ENCODE results near the gene UQCRQ. TPM values are rescaled to one million over a fixed set of nuclear protein-coding genes. Genes with fewer than 3 reads are reported as not detected.
A peak's percentile ranks its signal among the peaks of the same experiment; 100 is the strongest.

Gene UQCRQ
- total and polyA plus RNA-seq, 2 of the 13 experiments (the other 11 are each of a cell fraction or from before 2014, with no cell fraction given): 257 to 575 TPM

DNA sequence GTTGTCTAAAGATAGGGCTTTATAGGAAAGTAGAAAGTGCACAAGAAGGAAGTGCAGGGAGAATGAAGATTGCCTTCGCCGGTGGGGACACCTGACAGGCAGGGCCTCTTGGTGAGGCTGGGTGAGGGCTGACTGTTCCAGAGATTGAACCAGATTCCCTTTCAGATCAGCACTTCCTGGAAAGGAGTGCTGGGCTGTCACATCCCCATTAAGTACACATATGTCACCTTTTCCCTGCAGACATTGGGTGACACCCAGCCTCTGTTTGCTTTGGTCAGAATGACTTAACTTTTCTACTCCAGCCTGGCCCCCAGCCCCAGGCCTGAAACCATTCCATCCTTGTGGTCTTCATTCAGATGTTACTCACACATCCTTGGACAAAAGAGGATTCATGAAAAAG, 28.6 kb upstream of the UQCRQ start (continued):
- TF ChIP-seq ZFY (CRISPR knock-in tag; IDR thresholded peaks at IDR 0.05) (peak; percentile 52), AHR (CRISPR knock-in tag; IDR thresholded peaks at IDR 0.05) (no peak; the same call in 1 of the 2 replicates), POGZ (CRISPR knock-in tag; IDR thresholded peaks at IDR 0.05) (no peak), PHF8 (CRISPR knock-in tag; IDR thresholded peaks at IDR 0.05) (peak; percentile 25; the same call in 1 of the 2 replicates), ZNF382 (CRISPR knock-in tag; IDR thresholded peaks at IDR 0.05; ENCODE audit: borderline replicate concordance) (no peak), ZSCAN21 (CRISPR knock-in tag; IDR thresholded peaks at IDR 0.05; ENCODE audit: borderline replicate concordance) (peak; percentile 71), TBL1XR1 (IDR thresholded peaks at IDR 0.05; ENCODE audit: borderline replicate concordance, low read length, partially characterized antibody) (peak; percentile 37), HES4 (CRISPR knock-in tag; IDR thresholded peaks at IDR 0.05; ENCODE audit: borderline replicate concordance) (no peak), ZZZ3 (CRISPR knock-in tag; IDR thresholded peaks at IDR 0.05; ENCODE audit: borderline replicate concordance) (peak; percentile 55; the same call in 1 of the 2 replicates), KDM2A (CRISPR knock-in tag; IDR thresholded peaks at IDR 0.05; ENCODE audit: borderline replicate concordance, low read depth) (peak; percentile 55; the same call in 1 of the 2 replicates), ZNF772 (CRISPR knock-in tag; IDR thresholded peaks at IDR 0.05) (peak; percentile 88), ZNF331 (CRISPR knock-in tag; IDR thresholded peaks at IDR 0.05) (peak; percentile 76), ZMYM3 (CRISPR knock-in tag; IDR thresholded peaks at IDR 0.05) (0 out of 2 replicates have a peak, but pooled peaks have one; percentile 16)
- TF ChIP-seq, protein P1, sequence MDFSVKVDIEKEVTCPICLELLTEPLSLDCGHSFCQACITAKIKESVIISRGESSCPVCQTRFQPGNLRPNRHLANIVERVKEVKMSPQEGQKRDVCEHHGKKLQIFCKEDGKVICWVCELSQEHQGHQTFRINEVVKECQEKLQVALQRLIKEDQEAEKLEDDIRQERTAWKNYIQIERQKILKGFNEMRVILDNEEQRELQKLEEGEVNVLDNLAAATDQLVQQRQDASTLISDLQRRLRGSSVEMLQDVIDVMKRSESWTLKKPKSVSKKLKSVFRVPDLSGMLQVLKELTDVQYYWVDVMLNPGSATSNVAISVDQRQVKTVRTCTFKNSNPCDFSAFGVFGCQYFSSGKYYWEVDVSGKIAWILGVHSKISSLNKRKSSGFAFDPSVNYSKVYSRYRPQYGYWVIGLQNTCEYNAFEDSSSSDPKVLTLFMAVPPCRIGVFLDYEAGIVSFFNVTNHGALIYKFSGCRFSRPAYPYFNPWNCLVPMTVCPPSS (IDR thresholded peaks at IDR 0.05): no peak
- TF ChIP-seq, protein P2, sequence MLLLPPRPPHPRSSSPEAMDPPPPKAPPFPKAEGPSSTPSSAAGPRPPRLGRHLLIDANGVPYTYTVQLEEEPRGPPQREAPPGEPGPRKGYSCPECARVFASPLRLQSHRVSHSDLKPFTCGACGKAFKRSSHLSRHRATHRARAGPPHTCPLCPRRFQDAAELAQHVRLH (CRISPR knock-in tag; IDR thresholded peaks at IDR 0.05; ENCODE audit: borderline replicate concordance, low read depth): no peak; the same call in 1 of the 2 replicates
- TF ChIP-seq, protein P3, sequence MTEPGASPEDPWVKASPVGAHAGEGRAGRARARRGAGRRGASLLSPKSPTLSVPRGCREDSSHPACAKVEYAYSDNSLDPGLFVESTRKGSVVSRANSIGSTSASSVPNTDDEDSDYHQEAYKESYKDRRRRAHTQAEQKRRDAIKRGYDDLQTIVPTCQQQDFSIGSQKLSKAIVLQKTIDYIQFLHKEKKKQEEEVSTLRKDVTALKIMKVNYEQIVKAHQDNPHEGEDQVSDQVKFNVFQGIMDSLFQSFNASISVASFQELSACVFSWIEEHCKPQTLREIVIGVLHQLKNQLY (CRISPR knock-in tag; IDR thresholded peaks at IDR 0.05): peak; percentile 22; the same call in 1 of the 2 replicates
- TF ChIP-seq, protein P4, sequence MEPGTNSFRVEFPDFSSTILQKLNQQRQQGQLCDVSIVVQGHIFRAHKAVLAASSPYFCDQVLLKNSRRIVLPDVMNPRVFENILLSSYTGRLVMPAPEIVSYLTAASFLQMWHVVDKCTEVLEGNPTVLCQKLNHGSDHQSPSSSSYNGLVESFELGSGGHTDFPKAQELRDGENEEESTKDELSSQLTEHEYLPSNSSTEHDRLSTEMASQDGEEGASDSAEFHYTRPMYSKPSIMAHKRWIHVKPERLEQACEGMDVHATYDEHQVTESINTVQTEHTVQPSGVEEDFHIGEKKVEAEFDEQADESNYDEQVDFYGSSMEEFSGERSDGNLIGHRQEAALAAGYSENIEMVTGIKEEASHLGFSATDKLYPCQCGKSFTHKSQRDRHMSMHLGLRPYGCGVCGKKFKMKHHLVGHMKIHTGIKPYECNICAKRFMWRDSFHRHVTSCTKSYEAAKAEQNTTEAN (CRISPR knock-in tag; conservative IDR thresholded peaks at IDR 0.05): peak; percentile 51; the same call in 1 of the 2 replicates
- TF ChIP-seq, protein P5, sequence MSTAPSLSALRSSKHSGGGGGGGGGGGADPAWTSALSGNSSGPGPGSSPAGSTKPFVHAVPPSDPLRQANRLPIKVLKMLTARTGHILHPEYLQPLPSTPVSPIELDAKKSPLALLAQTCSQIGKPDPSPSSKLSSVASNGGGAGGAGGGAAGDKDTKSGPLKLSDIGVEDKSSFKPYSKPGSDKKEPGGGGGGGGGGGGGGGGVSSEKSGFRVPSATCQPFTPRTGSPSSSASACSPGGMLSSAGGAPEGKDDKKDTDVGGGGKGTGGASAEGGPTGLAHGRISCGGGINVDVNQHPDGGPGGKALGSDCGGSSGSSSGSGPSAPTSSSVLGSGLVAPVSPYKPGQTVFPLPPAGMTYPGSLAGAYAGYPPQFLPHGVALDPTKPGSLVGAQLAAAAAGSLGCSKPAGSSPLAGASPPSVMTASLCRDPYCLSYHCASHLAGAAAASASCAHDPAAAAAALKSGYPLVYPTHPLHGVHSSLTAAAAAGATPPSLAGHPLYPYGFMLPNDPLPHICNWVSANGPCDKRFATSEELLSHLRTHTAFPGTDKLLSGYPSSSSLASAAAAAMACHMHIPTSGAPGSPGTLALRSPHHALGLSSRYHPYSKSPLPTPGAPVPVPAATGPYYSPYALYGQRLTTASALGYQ (CRISPR knock-in tag; IDR thresholded peaks at IDR 0.05): peak; percentile 55; the same call in 1 of the 2 replicates
- TF ChIP-seq, protein P6, sequence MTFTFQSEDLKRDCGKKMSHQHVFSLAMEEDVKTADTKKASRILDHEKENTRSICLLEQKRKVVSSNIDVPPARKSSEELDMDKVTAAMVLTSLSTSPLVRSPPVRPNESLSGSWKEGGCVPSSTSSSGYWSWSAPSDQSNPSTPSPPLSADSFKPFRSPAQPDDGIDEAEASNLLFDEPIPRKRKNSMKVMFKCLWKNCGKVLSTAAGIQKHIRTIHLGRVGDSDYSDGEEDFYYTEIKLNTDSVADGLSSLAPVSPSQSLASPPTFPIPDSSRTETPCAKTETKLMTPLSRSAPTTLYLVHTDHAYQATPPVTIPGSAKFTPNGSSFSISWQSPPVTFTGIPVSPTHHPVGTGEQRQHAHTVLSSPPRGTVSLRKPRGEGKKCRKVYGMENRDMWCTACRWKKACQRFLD (CRISPR knock-in tag; IDR thresholded peaks at IDR 0.05; ENCODE audit: borderline replicate concordance): no peak
- TF ChIP-seq, protein P7, sequence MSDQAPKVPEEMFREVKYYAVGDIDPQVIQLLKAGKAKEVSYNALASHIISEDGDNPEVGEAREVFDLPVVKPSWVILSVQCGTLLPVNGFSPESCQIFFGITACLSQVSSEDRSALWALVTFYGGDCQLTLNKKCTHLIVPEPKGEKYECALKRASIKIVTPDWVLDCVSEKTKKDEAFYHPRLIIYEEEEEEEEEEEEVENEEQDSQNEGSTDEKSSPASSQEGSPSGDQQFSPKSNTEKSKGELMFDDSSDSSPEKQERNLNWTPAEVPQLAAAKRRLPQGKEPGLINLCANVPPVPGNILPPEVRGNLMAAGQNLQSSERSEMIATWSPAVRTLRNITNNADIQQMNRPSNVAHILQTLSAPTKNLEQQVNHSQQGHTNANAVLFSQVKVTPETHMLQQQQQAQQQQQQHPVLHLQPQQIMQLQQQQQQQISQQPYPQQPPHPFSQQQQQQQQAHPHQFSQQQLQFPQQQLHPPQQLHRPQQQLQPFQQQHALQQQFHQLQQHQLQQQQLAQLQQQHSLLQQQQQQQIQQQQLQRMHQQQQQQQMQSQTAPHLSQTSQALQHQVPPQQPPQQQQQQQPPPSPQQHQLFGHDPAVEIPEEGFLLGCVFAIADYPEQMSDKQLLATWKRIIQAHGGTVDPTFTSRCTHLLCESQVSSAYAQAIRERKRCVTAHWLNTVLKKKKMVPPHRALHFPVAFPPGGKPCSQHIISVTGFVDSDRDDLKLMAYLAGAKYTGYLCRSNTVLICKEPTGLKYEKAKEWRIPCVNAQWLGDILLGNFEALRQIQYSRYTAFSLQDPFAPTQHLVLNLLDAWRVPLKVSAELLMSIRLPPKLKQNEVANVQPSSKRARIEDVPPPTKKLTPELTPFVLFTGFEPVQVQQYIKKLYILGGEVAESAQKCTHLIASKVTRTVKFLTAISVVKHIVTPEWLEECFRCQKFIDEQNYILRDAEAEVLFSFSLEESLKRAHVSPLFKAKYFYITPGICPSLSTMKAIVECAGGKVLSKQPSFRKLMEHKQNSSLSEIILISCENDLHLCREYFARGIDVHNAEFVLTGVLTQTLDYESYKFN (CRISPR knock-in tag; conservative IDR thresholded peaks at IDR 0.05): peak; percentile 79
